ENCODE data around the gene YOD1. TPM values are rescaled to one million over a fixed set of nuclear protein-coding genes. Genes with fewer than 3 reads are reported as not detected.

YOD1 gene
- total and polyA plus RNA-seq, 2 donors (not counting 3 experiments of a cell fraction or from before 2014, with no cell fraction given): 1.2 to 5.9 TPM

- H3K4me1 ChIP-seq (ENCODE audit: control insufficient read depth, extremely low read depth, insufficient read depth, low read length): no peaks in the 10 kb centered on the region
- POLR2A ChIA-PET: no interaction called here
- no peak for DNase-seq (ENCODE audit: low read depth, low spot score)
Measured at GRCh38 chr1:207030522-207031009, 20.4 kb downstream of the YOD1 start.

More at GRCh38 chr1:207030522-207031009, 20.4 kb downstream of the YOD1 start:
- dilution Hi-C loops (cut with MboI; ENCODE audit: extremely low pct_ligation_motif_present, low sequenced_read_pairs): no loop called here
- Histone ChIP-seq H3K9me1 (replicated peaks; ENCODE audit: control insufficient read depth, extremely low read depth, insufficient read depth, low read length) (no peaks in the 10 kb centered on the region), H3K4me3 (replicated peaks in 1 of 3; ENCODE audit: insufficient read depth in 1 of 3, low read depth in 1 of 3, low read length in 3 of 3) (no peak overlapping the region), H3K4me2 (ENCODE audit: insufficient read depth, low read length) (no peak overlapping the region), H3K27me3 (ENCODE audit: control insufficient read depth in 2 of 2, insufficient read depth in 2 of 2, low read length in 2 of 2) (peaks cover 7 to 23% of the 10 kb centered on the region in 2 experiments), H3K79me2 (ENCODE audit: control insufficient read depth, insufficient read depth, low read length) (no peaks in the 10 kb centered on the region), H3K27ac (ENCODE audit: insufficient read depth, low read depth, low read length) (no peak overlapping the region), H3K36me3 (ENCODE audit: control insufficient read depth in 2 of 2, extremely low read depth in 1 of 2, insufficient read depth in 2 of 2, low read length in 2 of 2) (no peaks in the 10 kb centered on the region), H4K20me1 (replicated peaks; ENCODE audit: control insufficient read depth, extremely low read depth, insufficient read depth, low read length) (no peaks in the 10 kb centered on the region), H3K9ac (replicated peaks; ENCODE audit: extremely low read depth, insufficient read depth, low read length) (no peak overlapping the region), H2AFZ (ENCODE audit: low read depth, low read length) (no peak overlapping the region), H3K9me3 (replicated peaks; ENCODE audit: control insufficient read depth, insufficient read depth, low read length) (no peaks in the 10 kb centered on the region)
- TF ChIP-seq MAX (IDR thresholded peaks at IDR 0.05; ENCODE audit: insufficient read depth, insufficient read length) (no peak), POLR2A (IDR thresholded peaks at IDR 0.05; ENCODE audit: low read depth, low read length) (no peak), GATA2 (IDR thresholded peaks at IDR 0.05; ENCODE audit: insufficient read depth, insufficient read length, low read depth, low read length) (no peak), POLR2AphosphoS5 (IDR thresholded peaks at IDR 0.05; ENCODE audit: insufficient read depth, low read depth, low read length) (no peak), JUN (IDR thresholded peaks at IDR 0.05; ENCODE audit: borderline replicate concordance, insufficient read depth, insufficient read length, low read depth) (no peak), EZH2 (IDR thresholded peaks at IDR 0.05; ENCODE audit: borderline replicate concordance, low read depth, low read length, severe bottlenecking) (no peak), CTCF (IDR thresholded peaks at IDR 0.05; ENCODE audit: extremely low read depth in 1 of 2, insufficient read depth in 1 of 2, low read depth in 1 of 2, low read length in 2 of 2) (no peak)
- no peak for FAIRE-seq
- CTCF ChIA-PET: interaction anchor here (1.2 kb wide), 1 partner anchor 19 kb away, joined by 4 read pairs; no protein-coding TSS in a partner anchor
- no TSS peak for BruUV-seq (replicated peaks)
- intact Hi-C loops (cut with micrococcal nuclease): no loop called here
